ENCODE measurements around the gene SYT14.

DNA sequence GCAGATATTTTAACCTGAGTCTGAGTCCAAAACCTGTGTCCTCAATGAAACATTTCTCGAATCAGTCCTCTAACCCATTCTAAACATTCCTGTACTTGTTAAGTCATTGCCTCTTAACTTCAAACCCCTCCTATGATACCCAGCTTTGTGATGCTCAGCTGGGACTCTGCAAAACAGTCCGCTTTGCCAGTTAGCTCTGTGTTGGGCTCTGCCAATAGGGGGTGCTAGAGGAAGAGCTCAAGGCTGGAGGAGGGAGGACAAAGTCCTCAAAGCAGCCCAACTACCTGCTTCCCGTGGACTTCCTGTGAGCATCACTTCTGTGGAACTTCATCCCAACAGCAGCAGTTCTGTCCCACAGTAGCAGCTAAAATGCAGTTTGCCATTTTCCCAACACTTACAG is 38.1 kb upstream of the SYT14 start:
- TF ChIP-seq POLR2A (IDR thresholded peaks at IDR 0.05) (no peak), POLR2AphosphoS5 (IDR thresholded peaks at IDR 0.05; ENCODE audit: insufficient read depth in 1 of 2, low read depth in 1 of 2) (no peak)
- TF ChIP-seq, protein P1, sequence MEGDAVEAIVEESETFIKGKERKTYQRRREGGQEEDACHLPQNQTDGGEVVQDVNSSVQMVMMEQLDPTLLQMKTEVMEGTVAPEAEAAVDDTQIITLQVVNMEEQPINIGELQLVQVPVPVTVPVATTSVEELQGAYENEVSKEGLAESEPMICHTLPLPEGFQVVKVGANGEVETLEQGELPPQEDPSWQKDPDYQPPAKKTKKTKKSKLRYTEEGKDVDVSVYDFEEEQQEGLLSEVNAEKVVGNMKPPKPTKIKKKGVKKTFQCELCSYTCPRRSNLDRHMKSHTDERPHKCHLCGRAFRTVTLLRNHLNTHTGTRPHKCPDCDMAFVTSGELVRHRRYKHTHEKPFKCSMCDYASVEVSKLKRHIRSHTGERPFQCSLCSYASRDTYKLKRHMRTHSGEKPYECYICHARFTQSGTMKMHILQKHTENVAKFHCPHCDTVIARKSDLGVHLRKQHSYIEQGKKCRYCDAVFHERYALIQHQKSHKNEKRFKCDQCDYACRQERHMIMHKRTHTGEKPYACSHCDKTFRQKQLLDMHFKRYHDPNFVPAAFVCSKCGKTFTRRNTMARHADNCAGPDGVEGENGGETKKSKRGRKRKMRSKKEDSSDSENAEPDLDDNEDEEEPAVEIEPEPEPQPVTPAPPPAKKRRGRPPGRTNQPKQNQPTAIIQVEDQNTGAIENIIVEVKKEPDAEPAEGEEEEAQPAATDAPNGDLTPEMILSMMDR (IDR thresholded peaks at IDR 0.05): no peak

Data from vagina (tissue), 2 donors.